Gastrocnemius medialis (tissue), 4 donors: ENCODE data around the gene CBX7.

Source experiments
- POLR2A ChIP-seq, 2 donors: fragments of 450-650 bp; IDR thresholded peaks; one replicate each; pipeline ENCODE4 v1.6.1; 2017; ENCODE audit warnings: antibody characterized with exemption in 2 of 2, mild to moderate bottlenecking in 2 of 2, moderate library complexity in 2 of 2
- TF ChIP-seq, protein P1 (sequence below), 5 experiments: fragments of 450-650 bp in 3 of 5; fragments of 200-600 bp in 2 of 5; sonication (generic) in 2 of 5; IDR thresholded peaks in 4 of 5; conservative IDR thresholded peaks in 1 of 5; 1 replicate in 4 of 5; 2 replicates in 1 of 5; pipeline ENCODE4 v1.5.1; 2016 to 2019; ENCODE audit warnings: antibody characterized with exemption in 5 of 5, mild to moderate bottlenecking in 3 of 5, moderate library complexity in 3 of 5

DNA sequence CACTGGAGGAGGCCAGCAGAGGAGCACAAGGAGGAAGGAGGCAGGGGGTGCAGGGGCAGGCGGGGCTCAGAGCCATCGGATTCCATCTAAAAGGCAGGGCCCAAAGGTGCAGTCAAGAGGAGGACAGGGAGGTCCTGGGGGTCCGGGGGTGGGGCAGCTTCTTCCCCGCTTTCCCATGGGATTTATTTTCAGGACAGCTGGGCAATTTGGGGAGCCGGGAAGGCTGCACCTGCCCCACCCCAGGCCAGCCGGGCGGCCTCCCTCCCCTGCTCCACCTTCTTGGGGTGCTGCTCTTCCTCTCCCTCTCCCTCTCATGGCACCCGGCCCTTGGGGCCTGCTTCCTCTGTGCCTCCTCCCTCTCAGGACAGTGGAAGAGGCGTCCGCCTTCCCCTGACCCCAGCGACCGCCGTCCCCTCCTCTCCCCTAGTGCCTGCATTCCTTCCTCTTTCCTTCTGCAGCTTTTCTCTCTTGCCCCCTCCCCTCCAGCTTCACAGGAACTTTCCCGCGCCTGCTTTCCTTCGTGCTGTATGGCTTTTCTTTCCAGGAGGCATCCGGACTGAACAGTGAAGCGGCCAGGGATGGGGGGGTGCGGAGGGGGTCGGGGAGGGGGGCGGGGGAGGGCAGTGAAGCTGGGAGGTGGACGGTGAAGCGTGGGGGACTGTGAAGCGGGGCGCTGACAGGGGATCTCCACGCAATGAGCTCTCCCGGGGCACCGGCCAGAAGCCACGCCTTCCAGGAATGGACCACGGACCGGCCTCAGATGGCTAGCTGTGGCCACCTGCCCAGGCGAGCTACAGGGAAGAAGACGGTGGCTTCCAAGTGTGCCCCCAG lies 28.5 kb downstream of the CBX7 start:
- TF ChIP-seq, protein P1, sequence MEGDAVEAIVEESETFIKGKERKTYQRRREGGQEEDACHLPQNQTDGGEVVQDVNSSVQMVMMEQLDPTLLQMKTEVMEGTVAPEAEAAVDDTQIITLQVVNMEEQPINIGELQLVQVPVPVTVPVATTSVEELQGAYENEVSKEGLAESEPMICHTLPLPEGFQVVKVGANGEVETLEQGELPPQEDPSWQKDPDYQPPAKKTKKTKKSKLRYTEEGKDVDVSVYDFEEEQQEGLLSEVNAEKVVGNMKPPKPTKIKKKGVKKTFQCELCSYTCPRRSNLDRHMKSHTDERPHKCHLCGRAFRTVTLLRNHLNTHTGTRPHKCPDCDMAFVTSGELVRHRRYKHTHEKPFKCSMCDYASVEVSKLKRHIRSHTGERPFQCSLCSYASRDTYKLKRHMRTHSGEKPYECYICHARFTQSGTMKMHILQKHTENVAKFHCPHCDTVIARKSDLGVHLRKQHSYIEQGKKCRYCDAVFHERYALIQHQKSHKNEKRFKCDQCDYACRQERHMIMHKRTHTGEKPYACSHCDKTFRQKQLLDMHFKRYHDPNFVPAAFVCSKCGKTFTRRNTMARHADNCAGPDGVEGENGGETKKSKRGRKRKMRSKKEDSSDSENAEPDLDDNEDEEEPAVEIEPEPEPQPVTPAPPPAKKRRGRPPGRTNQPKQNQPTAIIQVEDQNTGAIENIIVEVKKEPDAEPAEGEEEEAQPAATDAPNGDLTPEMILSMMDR (IDR thresholded peaks at IDR 0.05 in 4 of 5, conservative IDR thresholded peaks at IDR 0.05 in 1 of 5) = no peak
- no peak for TF ChIP-seq POLR2A (IDR thresholded peaks at IDR 0.05)
